ENCODE data around the gene STAT6. TPM values are rescaled to one million over a fixed set of nuclear protein-coding genes. Genes with fewer than 3 reads are reported as not detected.

Gene STAT6
- total RNA-seq, 1 experiment from 2014 or later = 122 TPM

- H3K9me3 ChIP-seq (ENCODE audit: insufficient read depth, low read depth) = no peaks in the 10 kb centered on the region
- no peaks in the 10 kb centered on the region for H3K27me3 ChIP-seq (ENCODE audit: insufficient read depth, low read depth)
- H3K4me3 ChIP-seq = no peak overlapping the region
- no peaks in the 10 kb centered on the region for H3K4me1 ChIP-seq (replicated peaks; ENCODE audit: insufficient read depth)
- DNase-seq = no peak
- TF ChIP-seq EZH2 (IDR thresholded peaks at IDR 0.05; ENCODE audit: low read depth) (no peak), CTCF (conservative IDR thresholded peaks at IDR 0.05) (no peak)
- intact Hi-C loops (cut with micrococcal nuclease; ENCODE audit: unreplicated experiment) = no loop called here
- no TSS peak for BruUV-seq (replicated peaks)
- no peaks in the 10 kb centered on the region for H3F3A ChIP-seq (ENCODE audit: insufficient read depth, low read depth)
- CTCF ChIA-PET = interaction anchor here (0.7 kb wide), 1 partner anchor 398 kb away, joined by 3 read pairs; no protein-coding TSS in a partner anchor
- H3K9me2 ChIP-seq (ENCODE audit: insufficient read depth) = no peaks in the 10 kb centered on the region
- H3K4me2 ChIP-seq = no peak overlapping the region
- H3K27ac ChIP-seq = no peak overlapping the region
- H4K20me1 ChIP-seq (ENCODE audit: insufficient read depth) = no peaks in the 10 kb centered on the region
- H3K36me3 ChIP-seq (ENCODE audit: low read depth) = no peaks in the 10 kb centered on the region
- no peak overlapping the region for H2AFZ ChIP-seq
- no peaks in the 10 kb centered on the region for H3K79me2 ChIP-seq (ENCODE audit: low read depth)
- POLR2A ChIA-PET (ENCODE audit: unreplicated experiment) = interaction anchor here (0.7 kb wide), 1 partner anchor 23 kb away, joined by 5 read pairs; no protein-coding TSS in a partner anchor
Observed at GRCh38 chr12:57154804-57155434, 43.8 kb upstream of the STAT6 start.

DNA sequence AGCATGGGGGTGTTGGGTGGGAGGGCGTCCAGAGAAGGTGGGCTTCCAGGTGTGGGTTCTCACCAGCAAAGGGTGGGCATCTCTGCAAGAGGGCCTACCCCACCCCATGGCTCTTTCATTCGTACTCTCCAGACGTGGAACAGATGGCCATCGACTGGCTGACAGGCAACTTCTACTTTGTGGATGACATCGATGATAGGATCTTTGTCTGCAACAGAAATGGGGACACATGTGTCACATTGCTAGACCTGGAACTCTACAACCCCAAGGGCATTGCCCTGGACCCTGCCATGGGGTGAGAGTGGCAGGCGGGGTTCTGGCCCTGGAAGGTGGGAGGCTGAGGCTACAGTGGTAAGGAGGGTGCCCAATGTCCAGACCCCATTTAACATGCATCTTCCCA is 42.9 kb upstream of the STAT6 start:
- ChIA-PET CTCF (interaction anchor here (0.6 kb wide), 1 partner anchor 42 kb away, joined by 6 read pairs; no protein-coding TSS in a partner anchor), POLR2A (ENCODE audit: unreplicated experiment) (no interaction called here)

GRCh38 chr12:57153415-57153997 is 42.3 kb upstream of the STAT6 start:
- POLR2A ChIA-PET (ENCODE audit: unreplicated experiment) = interaction anchor here (0.7 kb wide), 1 partner anchor 61 kb away, joined by 11 read pairs; no protein-coding TSS in a partner anchor
- no peaks in the 10 kb centered on the region for H3K36me3 ChIP-seq (ENCODE audit: low read depth)
- peaks cover 6% of the 10 kb centered on the region for H3K4me1 ChIP-seq (replicated peaks; ENCODE audit: insufficient read depth)
- CTCF ChIA-PET = interaction anchor here (0.6 kb wide), 1 partner anchor 42 kb away, joined by 6 read pairs; no protein-coding TSS in a partner anchor
- no peaks in the 10 kb centered on the region for H3K79me2 ChIP-seq (ENCODE audit: low read depth)
- no TSS peak for BruUV-seq (replicated peaks)
- no peak overlapping the region for H3K4me3 ChIP-seq
- H3K27ac ChIP-seq = no peak overlapping the region
- no peak overlapping the region for H2AFZ ChIP-seq
- H3K9me2 ChIP-seq (ENCODE audit: insufficient read depth) = no peaks in the 10 kb centered on the region
- H3K9me3 ChIP-seq (ENCODE audit: insufficient read depth, low read depth) = no peaks in the 10 kb centered on the region
- no peaks in the 10 kb centered on the region for H3K27me3 ChIP-seq (ENCODE audit: insufficient read depth, low read depth)
- intact Hi-C loops (cut with micrococcal nuclease; ENCODE audit: unreplicated experiment) = no loop called here
- H3F3A ChIP-seq (ENCODE audit: insufficient read depth, low read depth) = no peaks in the 10 kb centered on the region
- DNase-seq = no peak
- H4K20me1 ChIP-seq (ENCODE audit: insufficient read depth) = no peaks in the 10 kb centered on the region
- no peak for TF ChIP-seq EZH2 (IDR thresholded peaks at IDR 0.05; ENCODE audit: low read depth)
- no peak for TF ChIP-seq CTCF (conservative IDR thresholded peaks at IDR 0.05)
- H3K4me2 ChIP-seq = no peak overlapping the region

More for the DNA sequence above, 42.9 kb upstream of the STAT6 start:
- no peaks in the 10 kb centered on the region for H3F3A ChIP-seq (ENCODE audit: insufficient read depth, low read depth)
- TF ChIP-seq EZH2 (IDR thresholded peaks at IDR 0.05; ENCODE audit: low read depth) (no peak), CTCF (conservative IDR thresholded peaks at IDR 0.05) (no peak)
- H4K20me1 ChIP-seq (ENCODE audit: insufficient read depth) = no peaks in the 10 kb centered on the region
- intact Hi-C loops (cut with micrococcal nuclease; ENCODE audit: unreplicated experiment) = no loop called here
- H3K36me3 ChIP-seq (ENCODE audit: low read depth) = no peaks in the 10 kb centered on the region
- no TSS peak for BruUV-seq (replicated peaks)
- no peaks in the 10 kb centered on the region for H3K27me3 ChIP-seq (ENCODE audit: insufficient read depth, low read depth)
- DNase-seq = no peak
- H3K9me3 ChIP-seq (ENCODE audit: insufficient read depth, low read depth) = no peaks in the 10 kb centered on the region
- no peaks in the 10 kb centered on the region for H3K79me2 ChIP-seq (ENCODE audit: low read depth)
- no peak overlapping the region for H3K4me2 ChIP-seq
- no peaks in the 10 kb centered on the region for H3K9me2 ChIP-seq (ENCODE audit: insufficient read depth)
- no peaks in the 10 kb centered on the region for H3K4me1 ChIP-seq (replicated peaks; ENCODE audit: insufficient read depth)
- no peak overlapping the region for H3K27ac ChIP-seq
- H2AFZ ChIP-seq = no peak overlapping the region
- no peak overlapping the region for H3K4me3 ChIP-seq
